ENCODE measurements around the gene SSC4D.
"Not testable (repeated sequence)": the region's sequence is repeated elsewhere in the genome, so short reads cannot be mapped to it uniquely, and the experiment has no call there.

SSC4D gene

DNA sequence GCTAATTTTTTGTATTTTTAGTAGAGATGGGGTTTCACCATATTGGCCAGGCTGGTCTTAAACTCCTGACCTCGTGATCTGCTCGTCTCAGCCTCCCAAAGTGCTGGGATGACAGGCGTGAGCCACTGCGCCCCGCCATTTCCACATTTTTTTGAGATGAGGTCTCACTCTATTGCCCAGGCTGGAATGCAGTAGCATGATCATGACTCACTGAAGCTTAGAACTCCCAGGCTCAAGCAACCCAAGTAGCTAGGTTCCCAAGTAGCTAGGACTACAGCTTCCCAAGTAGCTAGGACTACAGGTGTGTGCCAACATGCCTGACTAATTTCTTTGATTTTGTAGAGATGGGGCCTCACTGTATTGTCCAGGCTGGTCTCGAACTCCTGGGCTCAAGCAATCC, 11.6 kb upstream of the SSC4D start:
- not testable (repeated sequence) for DNase-seq (ENCODE audit: low read depth in 2 of 2)

- not testable (repeated sequence) for DNase-seq (ENCODE audit: low read depth in 2 of 2)
Measured at GRCh38 chr7:76417654-76418310, 8.3 kb upstream of the SSC4D start.

DNA sequence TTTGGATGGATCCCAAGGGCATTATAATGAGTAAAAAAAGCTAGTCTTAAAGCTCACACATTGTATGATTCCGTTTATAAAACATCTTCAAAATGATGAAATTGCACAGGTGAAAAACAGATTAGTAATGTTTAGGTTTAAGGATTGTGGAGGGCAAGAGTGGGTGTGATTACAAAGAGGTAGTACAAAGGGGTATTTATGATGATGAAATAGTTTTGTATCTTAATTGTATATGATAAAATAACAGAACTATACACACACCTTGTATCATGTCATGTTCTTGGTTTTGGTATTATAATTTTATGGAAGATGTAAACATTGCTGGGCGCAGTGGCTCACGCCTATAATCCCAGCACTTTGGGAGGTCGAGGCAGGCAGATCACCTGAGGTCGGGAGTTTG, 2.8 kb upstream of the SSC4D start:
- no peak for DNase-seq (ENCODE audit: low read depth in 2 of 2)

DNA sequence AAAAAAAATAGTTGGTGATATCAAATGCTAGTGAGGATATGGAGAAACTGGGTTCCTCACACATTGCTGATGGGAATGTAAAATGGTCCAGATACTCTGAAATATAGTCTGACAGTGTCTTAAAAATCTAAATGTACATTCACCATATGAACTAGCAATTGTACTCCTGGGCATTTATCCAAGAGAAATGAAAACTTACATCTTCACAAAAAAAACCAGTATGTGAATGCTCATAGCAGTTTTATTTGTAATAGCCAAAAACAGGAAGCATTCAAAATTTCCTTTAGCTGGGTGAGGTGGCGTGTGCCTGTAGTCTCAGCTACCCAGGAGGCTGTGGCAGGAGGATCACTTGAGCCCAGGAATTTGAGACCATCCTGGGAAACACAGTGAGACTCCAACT, 2.1 kb upstream of the SSC4D start:
- no peak for DNase-seq (ENCODE audit: low read depth in 2 of 2)

DNA sequence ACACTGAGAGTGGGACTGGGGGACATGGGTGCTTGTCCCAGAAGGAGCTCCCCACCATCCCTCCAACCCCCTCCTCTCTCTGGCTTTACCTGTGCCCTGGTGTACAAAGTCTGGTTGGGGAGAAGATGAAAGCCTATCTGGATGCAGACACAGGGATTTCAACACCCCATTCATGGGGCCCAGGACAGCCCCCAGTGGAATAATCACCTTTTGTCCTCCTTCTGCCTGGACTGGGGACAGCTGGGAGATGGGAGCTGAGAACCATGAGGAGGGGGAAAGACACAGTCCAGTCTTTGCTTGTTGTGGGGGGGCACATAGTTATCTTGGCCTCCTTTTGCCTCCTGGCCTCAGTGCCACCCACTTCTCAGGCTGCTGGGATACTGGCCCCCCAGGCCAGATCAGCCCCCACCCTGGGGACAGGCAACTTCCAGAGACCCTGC, 1.4 kb downstream of the SSC4D start:
- no peak for DNase-seq (ENCODE audit: low read depth in 2 of 2)

DNA sequence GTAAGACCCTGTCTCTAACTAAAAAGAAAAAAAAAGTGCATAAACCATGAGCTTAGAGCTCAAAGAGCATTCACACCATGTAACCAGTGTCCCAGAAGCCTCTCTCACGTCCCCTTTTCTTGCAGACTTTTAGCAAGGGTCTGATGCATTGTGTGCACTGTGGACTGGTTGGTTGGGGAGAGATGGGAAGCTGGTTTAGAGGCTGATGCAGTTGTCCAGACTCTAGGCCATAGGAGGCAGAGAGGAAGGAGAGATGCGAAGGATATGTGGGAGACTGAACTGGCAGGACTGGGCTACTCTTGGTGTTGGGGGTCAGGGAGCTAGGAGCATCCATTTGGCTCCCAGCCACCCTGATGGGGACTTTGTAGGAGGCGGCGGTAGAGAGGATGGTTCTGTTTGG, 1.8 kb downstream of the SSC4D start:
- DNase-seq (ENCODE audit: low read depth in 2 of 2), result no peak

DNA sequence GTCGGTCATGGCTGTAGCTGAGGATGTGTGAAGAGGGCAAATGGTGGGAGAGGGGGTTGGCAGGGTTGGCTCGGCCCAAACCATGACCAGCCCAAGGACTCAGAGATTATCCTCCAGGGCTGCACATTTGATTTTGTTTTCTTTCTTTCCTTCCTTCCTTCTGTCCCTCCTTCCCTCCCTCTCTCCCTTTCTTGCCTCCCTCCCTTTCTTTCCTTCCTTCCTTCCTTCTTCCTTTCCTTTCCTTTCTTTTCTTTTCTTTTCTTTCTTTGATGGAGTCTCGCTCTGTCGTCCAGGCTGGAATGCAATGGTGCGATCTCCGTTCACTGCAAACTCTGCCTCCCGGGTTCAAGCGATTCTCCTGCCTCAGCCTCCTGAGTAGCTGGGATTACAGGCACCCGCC, 3.8 kb downstream of the SSC4D start:
- no peak for DNase-seq (ENCODE audit: low read depth in 2 of 2)

DNA sequence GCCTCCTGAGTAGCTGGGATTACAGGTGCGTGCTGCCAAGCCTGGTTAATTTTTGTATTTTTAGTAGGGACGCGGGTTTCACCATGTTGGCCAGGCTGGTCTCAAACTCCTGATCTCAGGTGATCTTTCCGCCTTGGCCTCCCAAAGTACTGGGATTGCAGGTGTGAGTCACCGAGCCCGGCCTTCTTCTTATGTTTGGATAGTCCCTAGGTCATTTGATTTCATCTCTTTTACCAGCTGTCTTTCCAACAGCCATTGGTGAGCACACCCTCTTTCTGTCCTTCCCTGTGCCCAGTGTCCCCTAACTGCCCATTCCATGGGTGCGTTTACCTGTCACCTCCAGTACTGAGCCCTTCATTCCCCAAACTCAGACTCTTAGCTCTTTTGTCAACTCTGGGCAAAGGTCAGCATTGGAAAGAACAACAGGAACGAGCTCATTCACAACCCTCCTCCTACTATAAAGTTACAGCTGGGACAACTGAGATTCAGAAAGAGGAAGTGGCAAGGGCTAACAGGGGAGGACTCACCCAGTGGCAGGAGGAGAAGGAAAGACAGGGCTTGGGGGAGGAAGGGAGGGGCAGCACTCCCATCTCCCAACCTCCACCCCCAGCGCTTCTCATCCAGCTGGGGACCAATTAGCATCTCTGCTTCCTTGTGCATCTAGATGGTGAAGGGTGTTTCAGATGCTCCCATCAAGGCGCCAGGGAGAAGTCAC, 5.6 kb downstream of the SSC4D start:
- DNase-seq (ENCODE audit: low read depth in 2 of 2), result no peak

- not testable (repeated sequence) for DNase-seq (ENCODE audit: low read depth in 2 of 2)
Measured at GRCh38 chr7:76403097-76403496, 6.4 kb downstream of the SSC4D start.

- no peak for DNase-seq (ENCODE audit: low read depth in 2 of 2)
Measured at GRCh38 chr7:76400248-76400647, 9.2 kb downstream of the SSC4D start.

GRCh38 chr7:76397409-76398183, 11.9 kb downstream of the SSC4D start:
- peak; percentile 55 to 74 for DNase-seq (ENCODE audit: low read depth in 2 of 2)

- DNase-seq (ENCODE audit: low read depth in 2 of 2), result no peak
Measured at GRCh38 chr7:76396864-76397263, 12.6 kb downstream of the SSC4D start.

DNA sequence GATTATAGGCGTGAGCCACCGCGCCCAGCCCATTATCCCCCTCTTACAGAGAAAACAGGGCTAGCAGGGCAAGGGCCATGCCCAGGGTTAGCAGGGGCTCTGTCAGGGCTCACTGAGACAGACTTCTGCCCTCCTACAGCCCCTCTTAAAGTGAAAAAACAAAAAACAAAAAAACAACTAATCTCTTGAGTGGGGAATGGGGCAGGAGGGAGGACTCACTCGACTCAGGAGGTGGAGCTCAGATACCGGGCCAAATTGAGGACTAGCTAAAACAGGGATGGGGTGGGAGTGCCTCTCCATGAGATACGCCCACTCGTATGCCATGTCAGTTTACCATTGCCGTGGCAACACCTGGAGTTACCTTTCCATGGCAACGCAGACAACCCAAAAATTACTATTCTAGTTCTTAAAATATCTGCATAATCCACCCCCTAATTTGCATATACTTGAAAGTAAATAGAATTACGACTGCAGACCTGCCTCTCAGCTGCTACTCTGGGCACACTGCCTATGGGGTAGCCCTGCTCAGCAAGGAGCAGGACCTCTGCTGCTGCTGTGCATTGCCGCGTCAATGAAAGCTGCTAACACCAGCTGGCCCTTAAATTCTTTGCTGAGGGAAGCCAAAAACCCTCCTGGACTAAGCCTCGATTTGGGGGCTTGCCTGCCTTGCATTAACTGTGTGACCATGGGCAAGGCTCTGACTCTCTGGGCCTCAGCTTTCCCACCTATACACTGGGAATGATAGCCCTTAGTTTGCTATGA, 13.4 kb downstream of the SSC4D start:
- no peak for DNase-seq (ENCODE audit: low read depth in 2 of 2)

DNA sequence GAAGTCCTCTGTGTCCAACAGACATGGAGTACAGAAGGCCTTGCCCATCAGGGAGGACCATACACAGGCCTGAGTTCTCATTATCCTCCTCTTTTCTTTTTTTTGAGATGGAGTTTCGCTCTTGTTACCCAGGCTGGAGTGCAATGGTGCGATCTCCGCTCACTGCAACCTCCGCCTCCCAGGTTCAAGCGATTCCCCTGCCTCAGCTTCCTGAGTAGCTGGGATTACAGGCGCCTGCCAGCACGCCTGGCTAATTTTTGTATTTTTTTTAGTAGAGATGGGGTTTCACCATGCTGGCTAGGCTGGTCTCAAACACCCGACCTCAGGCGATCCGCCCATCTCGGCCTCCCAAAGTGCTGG, 13.9 kb downstream of the SSC4D start:
- not testable (repeated sequence) for DNase-seq (ENCODE audit: low read depth in 2 of 2)

DNA sequence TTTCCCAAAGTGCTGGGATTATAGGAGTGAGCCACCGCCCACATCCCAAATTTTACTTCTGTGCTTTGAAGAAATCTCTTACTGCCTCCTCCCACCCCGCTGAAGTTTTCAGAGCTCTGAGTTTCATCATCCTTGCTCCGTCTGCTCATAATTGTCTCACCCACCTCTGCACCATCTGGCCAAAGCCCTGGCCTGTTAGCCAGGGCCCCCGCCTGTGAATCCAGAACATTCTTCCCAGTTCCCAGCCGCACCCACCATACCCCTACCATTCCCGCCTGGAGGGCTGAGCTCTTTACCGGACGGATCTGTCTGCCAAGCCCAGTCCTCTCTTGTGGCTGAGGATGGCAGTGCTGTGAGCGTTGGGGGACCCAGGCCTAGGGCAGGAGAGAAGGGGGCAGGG, 14.5 kb downstream of the SSC4D start:
- DNase-seq (ENCODE audit: low read depth in 2 of 2), result no peak

GRCh38 chr7:76393116-76394031, 16.1 kb downstream of the SSC4D start:
- DNase-seq (ENCODE audit: low read depth in 2 of 2), result peak; percentile 82 to 87

- DNase-seq (ENCODE audit: low read depth in 2 of 2), result no peak
Measured at GRCh38 chr7:76392531-76393115, 16.9 kb downstream of the SSC4D start.

- DNase-seq (ENCODE audit: low read depth in 2 of 2), result no peak
Measured at GRCh38 chr7:76390092-76390491, 19.4 kb downstream of the SSC4D start.

DNA sequence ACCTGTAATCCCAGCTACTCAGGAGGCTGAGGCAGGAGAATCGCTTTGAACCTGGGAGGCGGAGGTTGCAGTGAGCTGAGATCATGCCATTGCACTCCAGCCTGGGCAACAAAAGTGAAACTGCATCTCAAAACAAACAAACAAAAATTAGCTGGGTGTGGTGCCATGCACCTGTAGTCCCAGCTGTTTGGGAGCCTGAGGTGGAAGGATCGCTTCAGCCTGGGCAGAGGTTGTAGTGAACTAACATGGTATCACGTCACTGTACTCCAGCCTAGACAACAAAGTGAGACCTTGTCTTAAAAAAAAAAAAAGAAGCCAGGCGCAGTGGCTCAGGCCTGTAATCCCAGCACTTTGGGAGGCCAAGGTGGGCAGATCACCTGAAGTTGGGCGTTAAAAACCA, 21.7 kb downstream of the SSC4D start:
- not testable (repeated sequence) for DNase-seq (ENCODE audit: low read depth in 2 of 2)

- no peak for DNase-seq (ENCODE audit: low read depth in 2 of 2)
Measured at GRCh38 chr7:76386691-76387260, 22.7 kb downstream of the SSC4D start.

Measured in stimulated activated CD8-positive, alpha-beta memory T cell treated with anti-CD3 and anti-CD28 coated beads, Interleukin-2, amount 100 ng/mL, for 1 hour (primary cell).